Fibroblast of villous mesenchyme (primary cell): Measurements from ENCODE around the gene GPR119. TPM values are rescaled to one million over a fixed set of nuclear protein-coding genes. Genes with fewer than 3 reads are reported as not detected.
"Not testable (repeated sequence)": the region's sequence is repeated elsewhere in the genome, so short reads cannot be mapped to it uniquely, and the experiment has no call there.

Source experiments
- DNase-seq: peaks from one replicate; pipeline ENCODE4 v3.0.0-alpha.2; 2010; ENCODE audit warnings: low read depth
- H3K4me3 ChIP-seq: 2 replicates; pipeline ENCODE4 v1.5.1; 2011; ENCODE audit warnings: low read depth, mild to moderate bottlenecking, low read length
- CTCF ChIP-seq: IDR thresholded peaks from 2 replicates; pipeline ENCODE4 v1.5.1; 2012; ENCODE audit warnings: low read depth, mild to moderate bottlenecking, low read length; ENCODE audit not compliant: insufficient read depth
- total RNA-seq: library from RNA; depleted of rRNA; stranded (reverse); fragments of >200 nt; gene quantifications from 2 replicates; pipeline ENCODE4 v1.2.3, GENCODE V29; 2012

The GPR119 gene
- total RNA-seq, 1 donor: not detected

- no peak for DNase-seq
- H3K4me3 ChIP-seq: no peak overlapping the region
- TF ChIP-seq CTCF: no peak
These were observed 42.1 kb downstream of the GPR119 start for GRCh38 chrX:130343411-130343810.

GRCh38 chrX:130340271-130340670, 45.2 kb downstream of the GPR119 start:
- no peak for DNase-seq
- TF ChIP-seq CTCF: no peak
- peak overlapping the region; percentile 80 for H3K4me3 ChIP-seq

- peak; percentile 71 for DNase-seq
- H3K4me3 ChIP-seq: peak within 1 kb of the TSS; percentile 80
- TF ChIP-seq CTCF: no peak
These were observed 45.9 kb downstream of the GPR119 start, which contains the start of gene SLC25A14 for GRCh38 chrX:130339408-130340222. SLC25A14 (plus strand) TSS chrX:130339919; CDS start chrX:130340279, 360 bp downstream.

GRCh38 chrX:130338869-130339268, 46.6 kb downstream of the GPR119 start:
- not testable (repeated sequence) for H3K4me3 ChIP-seq

GRCh38 chrX:130336531-130336930, 48.9 kb downstream of the GPR119 start:
- no peak overlapping the region for H3K4me3 ChIP-seq
- no peak for TF ChIP-seq CTCF
- no peak for DNase-seq

More at GRCh38 chrX:130338869-130339268, 46.6 kb downstream of the GPR119 start:
- DNase-seq: not testable (repeated sequence)

Other genes starting within 250 kb of the GPR119 start
- 13.5 and 16.0 TPM in 2 replicates for gene AIFM1, start 219.8 kb downstream of the GPR119 start, total RNA-seq
- gene RAB33A, start 213.7 kb downstream of the GPR119 start, total RNA-seq: 1.3 and 3.5 TPM in 2 replicates
- gene ZNF280C, start 116.8 kb downstream of the GPR119 start, total RNA-seq: 7.1 and 12.1 TPM in 2 replicates
- 12.5 and 12.9 TPM in 2 replicates for gene SLC25A14, start 45.8 kb downstream of the GPR119 start, total RNA-seq
- 17.3 and 17.4 TPM in 2 replicates for gene RBMX2, start 16.3 kb upstream of the GPR119 start, total RNA-seq